ENCODE measurements around the gene SCAMP5. TPM values are rescaled to one million over a fixed set of nuclear protein-coding genes. Genes with fewer than 3 reads are reported as not detected.

The SCAMP5 gene
- total RNA-seq, 6 experiments from 2014 or later: 0.53 to 15.7 (median 7.7) TPM

GRCh38 chr15:75069301-75069925 is 74.0 kb downstream of the SCAMP5 start:
- Histone ChIP-seq H3K9me3 (no peaks in the 10 kb centered on the region), H3K36me3 (no peaks in the 10 kb centered on the region), H3K27ac (no peak overlapping the region), H3K4me1 (no peaks in the 10 kb centered on the region), H3K4me3 (no peak overlapping the region), H3K27me3 (no peaks in the 10 kb centered on the region)
- DNase-seq: no peak
- WGBS (ENCODE audit: insufficient coverage, low coverage, low lambda C conversion rate, missing lambda C conversion rate): 65% methylated on average over 4 of the region's 8 CpGs
- TF ChIP-seq, protein P1, sequence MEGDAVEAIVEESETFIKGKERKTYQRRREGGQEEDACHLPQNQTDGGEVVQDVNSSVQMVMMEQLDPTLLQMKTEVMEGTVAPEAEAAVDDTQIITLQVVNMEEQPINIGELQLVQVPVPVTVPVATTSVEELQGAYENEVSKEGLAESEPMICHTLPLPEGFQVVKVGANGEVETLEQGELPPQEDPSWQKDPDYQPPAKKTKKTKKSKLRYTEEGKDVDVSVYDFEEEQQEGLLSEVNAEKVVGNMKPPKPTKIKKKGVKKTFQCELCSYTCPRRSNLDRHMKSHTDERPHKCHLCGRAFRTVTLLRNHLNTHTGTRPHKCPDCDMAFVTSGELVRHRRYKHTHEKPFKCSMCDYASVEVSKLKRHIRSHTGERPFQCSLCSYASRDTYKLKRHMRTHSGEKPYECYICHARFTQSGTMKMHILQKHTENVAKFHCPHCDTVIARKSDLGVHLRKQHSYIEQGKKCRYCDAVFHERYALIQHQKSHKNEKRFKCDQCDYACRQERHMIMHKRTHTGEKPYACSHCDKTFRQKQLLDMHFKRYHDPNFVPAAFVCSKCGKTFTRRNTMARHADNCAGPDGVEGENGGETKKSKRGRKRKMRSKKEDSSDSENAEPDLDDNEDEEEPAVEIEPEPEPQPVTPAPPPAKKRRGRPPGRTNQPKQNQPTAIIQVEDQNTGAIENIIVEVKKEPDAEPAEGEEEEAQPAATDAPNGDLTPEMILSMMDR (IDR thresholded peaks at IDR 0.05): no peak
- no peak for TF ChIP-seq POLR2A (IDR thresholded peaks at IDR 0.05)
- ATAC-seq: peak; percentile 57 to 84 (median 68)
- intact Hi-C loops (cut with DNase I): no loop called here

DNA sequence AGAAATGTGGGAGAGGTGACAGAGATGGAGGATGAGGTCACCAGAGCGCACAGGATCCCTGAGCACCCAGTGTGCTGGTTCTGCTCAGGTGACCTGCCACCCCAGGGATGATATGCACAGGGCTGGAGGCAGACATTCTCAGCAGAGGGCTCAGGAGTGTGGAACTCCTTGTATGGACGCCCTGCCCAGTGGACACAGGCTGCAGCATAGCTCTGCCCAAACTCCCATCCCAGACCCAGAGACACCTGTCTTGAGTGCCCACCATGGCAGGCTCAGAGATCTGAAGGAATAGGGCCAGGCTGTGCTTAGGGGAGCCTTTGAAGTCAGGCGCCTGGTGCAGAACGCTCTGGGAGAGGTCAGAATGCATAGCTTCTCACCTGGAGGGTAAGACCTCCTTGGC is 75.3 kb downstream of the SCAMP5 start:
- Histone ChIP-seq H3K4me3 (no peak overlapping the region), H3K27me3 (no peaks in the 10 kb centered on the region), H3K36me3 (no peaks in the 10 kb centered on the region), H3K4me1 (no peaks in the 10 kb centered on the region), H3K9me3 (no peaks in the 10 kb centered on the region), H3K27ac (no peak overlapping the region)
- no peak for TF ChIP-seq POLR2A (IDR thresholded peaks at IDR 0.05)
- TF ChIP-seq, protein P1 (IDR thresholded peaks at IDR 0.05): no peak
- DNase-seq (no peak), ATAC-seq (no peak)
- intact Hi-C loops (cut with DNase I): no loop called here
- 92% methylated on average over 2 of the region's 4 CpGs for WGBS (ENCODE audit: insufficient coverage, low coverage, low lambda C conversion rate, missing lambda C conversion rate)

Small RNAs within 50 kb of the gene (small RNA-seq; reads per million reads assigned to genes)
- gene AC015720.1 (0 reads per million in 2 experiments), gene RF00019 (0 reads per million in 2 experiments)

Other genes with a start within 250 kb of the SCAMP5 start
- gene CYP1A2, start 246.7 kb upstream of the SCAMP5 start, total RNA-seq: 100 to 1,000 TPM in 2 of 6 experiments, 10 to 100 TPM in 2, 1 to 10 TPM in 1, under 1 TPM in 1; 0.81 to 235 (median 65.0) TPM
- gene CSK, start 213.5 kb upstream of the SCAMP5 start, total RNA-seq: 10 to 100 TPM; 22.2 to 50.9 (median 32.7) TPM
- not detected for gene LMAN1L, start 182.7 kb upstream of the SCAMP5 start, total RNA-seq
- gene CPLX3, start 168.9 kb upstream of the SCAMP5 start, total RNA-seq: not detected
- 10 to 100 TPM; 19.7 to 25.1 (median 22.1) TPM for gene ULK3, start 152.4 kb upstream of the SCAMP5 start, total RNA-seq
- 10 to 100 TPM; 33.9 to 45.9 (median 41.7) TPM for gene SCAMP2, start 122.2 kb upstream of the SCAMP5 start, total RNA-seq
- gene MPI, start 105.5 kb upstream of the SCAMP5 start, total RNA-seq: 10 to 100 TPM; 23.5 to 69.7 (median 40.8) TPM
- gene FAM219B, start 88.7 kb upstream of the SCAMP5 start, total RNA-seq: 10 to 100 TPM; 11.1 to 14.7 (median 13.3) TPM
- 100 to 1,000 TPM; 130 to 169 (median 141) TPM for gene COX5A, start 57.5 kb upstream of the SCAMP5 start, total RNA-seq
- gene RPP25, start 38.8 kb upstream of the SCAMP5 start, total RNA-seq: 1 to 10 TPM; 1.5 to 8.5 (median 2.4) TPM
- gene PPCDC, start 28.0 kb downstream of the SCAMP5 start, total RNA-seq: 10 to 100 TPM in 2 of 6 experiments, 1 to 10 TPM in 4; 5.9 to 21.5 (median 8.3) TPM
- gene C15orf39, start 206.3 kb downstream of the SCAMP5 start, total RNA-seq: 1 to 10 TPM; 3.6 to 9.4 (median 5.8) TPM

All from right lobe of liver (tissue), 6 donors.